ENCODE results near the gene KCMF1. TPM values are rescaled to one million over a fixed set of nuclear protein-coding genes. Genes with fewer than 3 reads are reported as not detected.

Gene KCMF1
- total RNA-seq, 4 donors from 2014 or later = 41.5 to 97.3 (median 55.5) TPM

Small RNAs within 50 kb of the gene (small RNA-seq; reads per million reads assigned to genes)
- gene AC078974.1 = 0 reads per million in 4 donors

Other genes starting within 250 kb of the KCMF1 start
- 100 to 1,000 TPM in 2 of 4 donors, 10 to 100 TPM in 2; 21.3 to 230 (median 76.5) TPM for gene TRABD2A, start 90.1 kb upstream of the KCMF1 start, total RNA-seq
- 1,000 to 10,000 TPM; 1,619 to 4,787 (median 3,693) TPM for gene TMSB10, start 65.5 kb upstream of the KCMF1 start, total RNA-seq
- gene TCF7L1, start 162.2 kb downstream of the KCMF1 start, total RNA-seq = 1 to 10 TPM in 2 of 4 donors, under 1 TPM in 2; 0.75 to 2.9 (median 1.1) TPM

Data from transverse colon (tissue), 4 donors.